ENCODE results near the gene PRLR.

The PRLR gene

DNA sequence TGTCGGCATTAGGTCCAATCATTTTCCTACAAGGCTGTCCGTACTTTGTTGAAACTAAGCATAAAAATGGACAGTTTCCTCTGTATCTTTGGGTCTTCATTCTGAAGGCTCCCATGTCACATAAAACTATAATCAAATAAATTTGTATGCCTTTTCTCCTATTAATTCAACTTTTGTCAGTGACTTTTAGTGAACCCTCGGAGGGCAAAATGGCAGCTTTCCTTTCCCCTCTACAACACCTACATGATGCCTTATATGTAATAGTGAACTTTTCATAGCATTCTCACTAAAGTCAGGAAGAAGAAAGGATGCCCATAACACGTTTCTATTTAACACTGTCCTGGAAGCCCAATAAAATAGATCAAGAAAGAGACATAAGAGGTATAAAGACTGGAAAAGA, 177.4 kb downstream of the PRLR start:
- Histone ChIP-seq H2AFZ (ENCODE audit: low read depth, low read length) (no peak overlapping the region), H3K27ac (ENCODE audit: low read length) (no peak overlapping the region), H3K9ac (ENCODE audit: low read depth, low read length) (no peak overlapping the region), H3K9me3 (ENCODE audit: insufficient read depth, low read length, severe bottlenecking) (no peaks in the 10 kb centered on the region), H3K4me3 (ENCODE audit: low read depth in 1 of 2, low read length in 2 of 2) (no peak overlapping the region), H3K79me2 (ENCODE audit: insufficient read depth, low read length) (no peaks in the 10 kb centered on the region), H3K4me2 (ENCODE audit: insufficient read depth, low read length) (no peak overlapping the region), H4K20me1 (ENCODE audit: insufficient read depth, low read length) (no peaks in the 10 kb centered on the region), H3K36me3 (ENCODE audit: insufficient read depth, low read length) (no peaks in the 10 kb centered on the region), H3K4me1 (ENCODE audit: insufficient read depth, low read length) (no peaks in the 10 kb centered on the region), H3K27me3 (ENCODE audit: insufficient read depth, low read length, poor library complexity) (no peaks in the 10 kb centered on the region)
- DNase-seq = no peak
- TF ChIP-seq, protein P1, sequence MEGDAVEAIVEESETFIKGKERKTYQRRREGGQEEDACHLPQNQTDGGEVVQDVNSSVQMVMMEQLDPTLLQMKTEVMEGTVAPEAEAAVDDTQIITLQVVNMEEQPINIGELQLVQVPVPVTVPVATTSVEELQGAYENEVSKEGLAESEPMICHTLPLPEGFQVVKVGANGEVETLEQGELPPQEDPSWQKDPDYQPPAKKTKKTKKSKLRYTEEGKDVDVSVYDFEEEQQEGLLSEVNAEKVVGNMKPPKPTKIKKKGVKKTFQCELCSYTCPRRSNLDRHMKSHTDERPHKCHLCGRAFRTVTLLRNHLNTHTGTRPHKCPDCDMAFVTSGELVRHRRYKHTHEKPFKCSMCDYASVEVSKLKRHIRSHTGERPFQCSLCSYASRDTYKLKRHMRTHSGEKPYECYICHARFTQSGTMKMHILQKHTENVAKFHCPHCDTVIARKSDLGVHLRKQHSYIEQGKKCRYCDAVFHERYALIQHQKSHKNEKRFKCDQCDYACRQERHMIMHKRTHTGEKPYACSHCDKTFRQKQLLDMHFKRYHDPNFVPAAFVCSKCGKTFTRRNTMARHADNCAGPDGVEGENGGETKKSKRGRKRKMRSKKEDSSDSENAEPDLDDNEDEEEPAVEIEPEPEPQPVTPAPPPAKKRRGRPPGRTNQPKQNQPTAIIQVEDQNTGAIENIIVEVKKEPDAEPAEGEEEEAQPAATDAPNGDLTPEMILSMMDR (IDR thresholded peaks at IDR 0.05; ENCODE audit: borderline replicate concordance, extremely low read depth, low read length, poor library complexity, severe bottlenecking) = no peak
- no peak for TF ChIP-seq EZH2 (IDR thresholded peaks at IDR 0.05; ENCODE audit: borderline replicate concordance, low read depth, low read length, severe bottlenecking)
- ATAC-seq (ENCODE audit: insufficient read depth, low read depth) = no peak

DNA sequence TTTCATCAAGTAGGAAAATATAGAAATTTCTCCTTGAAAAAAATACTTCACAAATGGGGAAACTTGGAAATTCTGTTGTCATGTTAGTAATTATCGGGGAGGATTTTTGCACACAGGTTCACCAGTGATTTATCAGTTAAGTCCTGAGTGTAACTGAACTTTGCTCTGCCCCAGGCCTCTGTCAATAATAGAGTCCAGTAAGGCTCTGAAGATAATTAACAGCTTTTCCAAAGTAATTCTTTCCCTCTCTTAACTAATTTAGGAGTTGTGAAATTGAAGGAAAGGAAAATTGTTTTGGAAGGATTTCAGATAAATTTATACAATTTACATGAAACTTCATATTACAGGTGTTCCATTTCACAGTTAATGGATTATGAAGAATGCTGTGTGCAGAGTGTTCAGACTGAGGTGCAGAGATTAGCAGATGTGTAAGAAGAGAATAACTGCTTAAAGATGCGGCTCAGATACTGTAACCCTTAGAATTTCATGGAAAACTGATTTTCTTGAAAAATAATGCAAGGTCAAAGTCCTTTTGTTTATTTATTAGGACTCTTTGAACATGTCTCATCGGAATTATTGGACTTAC, 179.7 kb downstream of the PRLR start:
- no peaks in the 10 kb centered on the region for H3K9me3 ChIP-seq (ENCODE audit: insufficient read depth, low read length, severe bottlenecking)
- no peak overlapping the region for H3K4me2 ChIP-seq (ENCODE audit: insufficient read depth, low read length)
- no peak for ATAC-seq (ENCODE audit: insufficient read depth, low read depth)
- no peak for DNase-seq
- H3K4me1 ChIP-seq (ENCODE audit: insufficient read depth, low read length) = no peaks in the 10 kb centered on the region
- H3K27me3 ChIP-seq (ENCODE audit: insufficient read depth, low read length, poor library complexity) = no peaks in the 10 kb centered on the region
- H3K9ac ChIP-seq (ENCODE audit: low read depth, low read length) = no peak overlapping the region
- no peak overlapping the region for H3K4me3 ChIP-seq (ENCODE audit: low read depth in 1 of 2, low read length in 2 of 2)
- H4K20me1 ChIP-seq (ENCODE audit: insufficient read depth, low read length) = no peaks in the 10 kb centered on the region
- H3K36me3 ChIP-seq (ENCODE audit: insufficient read depth, low read length) = no peaks in the 10 kb centered on the region
- H2AFZ ChIP-seq (ENCODE audit: low read depth, low read length) = no peak overlapping the region
- no peak overlapping the region for H3K27ac ChIP-seq (ENCODE audit: low read length)
- no peak for TF ChIP-seq EZH2 (IDR thresholded peaks at IDR 0.05; ENCODE audit: borderline replicate concordance, low read depth, low read length, severe bottlenecking)
- TF ChIP-seq, protein P1 (IDR thresholded peaks at IDR 0.05; ENCODE audit: borderline replicate concordance, extremely low read depth, low read length, poor library complexity, severe bottlenecking) = no peak
- no peaks in the 10 kb centered on the region for H3K79me2 ChIP-seq (ENCODE audit: insufficient read depth, low read length)

DNA sequence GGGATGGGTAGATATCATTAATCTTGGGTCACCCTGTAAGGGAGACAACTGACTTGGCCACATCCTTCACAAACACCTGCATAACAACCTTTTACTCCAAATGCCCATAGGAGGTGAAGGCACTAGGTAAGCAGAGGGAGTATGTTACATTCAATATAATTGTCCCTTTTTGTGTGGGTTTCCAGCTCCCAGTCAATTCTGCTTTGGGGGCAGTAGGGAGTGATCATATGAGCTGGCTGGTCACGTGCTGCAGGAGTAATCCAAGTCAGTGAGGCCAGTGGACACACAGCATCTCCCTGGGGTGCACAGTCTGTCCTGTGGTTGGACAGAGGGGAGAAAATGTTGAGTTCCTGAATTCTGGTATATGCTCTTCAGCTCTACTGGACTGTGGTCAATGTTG, 181.4 kb downstream of the PRLR start:
- Histone ChIP-seq H3K4me3 (ENCODE audit: low read depth in 1 of 2, low read length in 2 of 2) (no peak overlapping the region), H2AFZ (ENCODE audit: low read depth, low read length) (no peak overlapping the region), H3K4me2 (ENCODE audit: insufficient read depth, low read length) (no peak overlapping the region), H3K79me2 (ENCODE audit: insufficient read depth, low read length) (no peaks in the 10 kb centered on the region), H4K20me1 (ENCODE audit: insufficient read depth, low read length) (no peaks in the 10 kb centered on the region), H3K9me3 (ENCODE audit: insufficient read depth, low read length, severe bottlenecking) (no peaks in the 10 kb centered on the region), H3K27ac (ENCODE audit: low read length) (no peak overlapping the region), H3K27me3 (ENCODE audit: insufficient read depth, low read length, poor library complexity) (no peaks in the 10 kb centered on the region), H3K9ac (ENCODE audit: low read depth, low read length) (no peak overlapping the region), H3K4me1 (ENCODE audit: insufficient read depth, low read length) (no peaks in the 10 kb centered on the region), H3K36me3 (ENCODE audit: insufficient read depth, low read length) (no peaks in the 10 kb centered on the region)
- DNase-seq (no peak), ATAC-seq (ENCODE audit: insufficient read depth, low read depth) (no peak)
- TF ChIP-seq EZH2 (IDR thresholded peaks at IDR 0.05; ENCODE audit: borderline replicate concordance, low read depth, low read length, severe bottlenecking) = no peak
- TF ChIP-seq, protein P1 (IDR thresholded peaks at IDR 0.05; ENCODE audit: borderline replicate concordance, extremely low read depth, low read length, poor library complexity, severe bottlenecking) = no peak
